Activated naive CD4-positive, alpha-beta T cell treated with anti-CD3 and anti-CD28 coated beads, Interleukin-2, amount 10 ng/mL, durations not matched to agents 7 days and 5 days (primary cell): ENCODE measurements around the gene MED15.

ENCODE experiments used
- CTCF ChIA-PET: fragments of 350-600 bp; sonication (Branson Sonifier 250); formaldehyde crosslinking; loops from one replicate; lab custom pipeline; 2021; ENCODE audit warnings: antibody characterized with exemption; lab: Charles Lee
- DNase-seq: peaks from one replicate; pipeline ENCODE4 v3.0.0-alpha.2; 2020
- H3K27ac Mint-ChIP-seq: one replicate; pipeline ENCODE4 v1.8.0; 2021; ENCODE audit warnings: mild to moderate bottlenecking, moderate library complexity, mixed read lengths
- H3K27me3 Mint-ChIP-seq: one replicate; pipeline ENCODE4 v1.8.0; 2021; ENCODE audit warnings: mild to moderate bottlenecking, mixed read lengths
- H3K36me3 Mint-ChIP-seq: one replicate; pipeline ENCODE4 v1.8.0; 2021; ENCODE audit warnings: mixed read lengths
- H3K4me1 Mint-ChIP-seq: one replicate; pipeline ENCODE4 v1.8.0; 2021; ENCODE audit warnings: mixed read lengths
- H3K4me3 Mint-ChIP-seq: one replicate; pipeline ENCODE4 v1.8.0; 2021; ENCODE audit warnings: mild to moderate bottlenecking, moderate library complexity, mixed read lengths
- H3K9me3 Mint-ChIP-seq: one replicate; pipeline ENCODE4 v1.8.0; 2021; ENCODE audit warnings: mixed read lengths

The MED15 gene

DNA sequence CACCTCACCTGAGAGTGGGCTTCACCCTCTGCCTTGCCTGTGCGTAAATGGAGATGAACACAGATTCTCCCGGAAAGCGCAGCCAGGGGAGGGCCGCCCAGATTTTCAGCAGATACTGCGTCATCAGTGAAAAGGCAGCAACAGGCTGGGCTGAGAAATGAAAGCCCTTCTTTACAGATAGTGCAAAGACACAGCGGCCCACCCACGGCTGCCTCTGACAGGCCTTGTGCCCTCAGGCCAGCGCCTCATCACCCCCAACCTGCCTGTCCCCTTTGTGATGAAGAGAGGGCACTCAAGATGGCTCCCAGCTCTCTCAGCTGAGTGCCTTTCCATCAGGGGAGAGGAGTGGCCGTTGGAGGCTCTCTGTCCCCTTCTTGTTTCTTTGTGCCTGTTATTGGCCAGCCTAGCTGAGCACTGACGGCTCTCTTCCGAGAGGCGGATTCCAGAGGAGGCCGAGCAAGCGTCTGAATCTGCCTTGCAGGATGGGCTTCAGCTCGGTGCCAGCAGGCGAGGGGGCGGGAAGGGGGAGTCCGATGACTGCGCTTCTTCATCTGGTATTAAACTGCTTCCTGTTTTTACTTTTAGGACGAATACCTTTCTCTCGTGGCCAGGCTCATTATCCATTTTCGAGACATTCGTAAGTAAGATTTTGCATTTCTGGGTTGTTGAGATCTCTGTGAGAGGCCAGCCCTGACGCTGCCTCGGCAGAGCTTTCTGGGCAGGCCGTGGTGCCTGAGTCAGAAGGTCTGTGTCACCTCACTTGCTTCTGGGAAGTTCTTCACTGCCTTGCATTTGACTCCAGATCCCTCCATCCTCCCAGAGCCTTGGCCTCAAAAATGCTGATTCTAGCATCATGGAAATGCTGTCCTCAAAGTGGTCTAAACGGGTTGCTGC is 43.7 kb downstream of the MED15 start:
- DNase-seq: peak; percentile 59
- H3K36me3 Mint-ChIP-seq: peaks cover 74% of the 10 kb centered on the region
- peaks cover 95% of the 10 kb centered on the region for H3K4me1 Mint-ChIP-seq
- H3K9me3 Mint-ChIP-seq: no peaks in the 10 kb centered on the region
- no peaks in the 10 kb centered on the region for H3K27me3 Mint-ChIP-seq
- CTCF ChIA-PET: interaction anchor here (1.0 to 4.9 kb wide), 7 partner anchors 10 to 133 kb away, joined by 3 to 45 read pairs (median 4); no protein-coding TSS in a partner anchor
- peak overlapping the region; percentile 76 for H3K4me3 Mint-ChIP-seq
- peak overlapping the region; percentile 100 for H3K27ac Mint-ChIP-seq

GRCh38 chr22:20551805-20552442 is 44.5 kb downstream of the MED15 start:
- peak; percentile 43 for DNase-seq

DNA sequence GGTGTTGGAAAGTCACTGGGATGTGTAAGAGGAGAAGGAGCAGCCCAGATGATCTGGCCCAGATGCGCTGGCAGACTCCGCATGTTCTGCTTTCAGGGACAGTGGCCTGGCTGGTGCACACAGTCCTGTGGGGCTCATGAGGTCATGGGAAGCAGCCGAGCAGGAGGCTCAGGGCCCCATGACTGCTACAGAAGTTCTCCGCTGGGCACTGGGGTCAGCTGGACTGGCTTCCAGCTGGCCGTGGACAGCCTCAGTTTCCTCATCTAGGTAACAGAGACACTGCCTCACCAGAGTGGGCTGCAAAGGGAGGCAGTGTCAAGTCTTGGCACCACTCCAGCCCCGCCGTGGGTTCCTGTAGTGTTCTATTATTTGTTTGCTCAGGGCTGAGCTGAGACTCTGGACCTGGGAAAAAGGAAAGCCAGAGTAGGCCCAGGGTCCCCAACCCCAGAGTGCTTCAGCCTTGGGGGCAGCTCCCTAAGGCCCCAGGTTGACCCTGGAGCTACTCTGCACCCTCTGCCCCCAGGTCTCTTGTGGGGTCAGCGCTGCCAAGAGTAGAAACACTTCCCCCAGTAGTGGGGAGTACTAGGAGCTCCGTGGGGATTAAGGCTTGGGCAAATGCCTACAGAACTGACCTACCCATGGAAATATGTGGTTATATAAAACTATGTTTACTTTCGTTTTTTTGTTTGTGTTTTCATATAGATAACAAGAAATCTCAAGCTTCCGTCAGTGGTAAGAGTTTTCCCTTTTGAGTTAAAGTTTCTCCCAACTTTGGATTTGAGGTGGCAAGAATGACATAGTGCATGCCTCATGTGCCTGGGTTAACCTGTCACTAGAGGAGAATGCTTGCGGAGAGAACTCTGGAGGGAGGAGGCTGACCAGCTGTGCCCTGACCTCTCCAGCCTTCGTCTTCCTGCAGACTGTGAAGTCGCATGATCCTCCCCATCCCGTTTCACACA is 45.3 kb downstream of the MED15 start:
- peak overlapping the region; percentile 100 for H3K27ac Mint-ChIP-seq
- CTCF ChIA-PET: interaction anchor here (1.0 to 4.9 kb wide), 6 partner anchors 8 to 45 kb away, joined by 3 to 45 read pairs (median 4); partner anchors contain the start of gene MED15
- no peaks in the 10 kb centered on the region for H3K9me3 Mint-ChIP-seq
- H3K4me3 Mint-ChIP-seq: peak overlapping the region; percentile 76
- H3K27me3 Mint-ChIP-seq: no peaks in the 10 kb centered on the region
- peaks cover 97% of the 10 kb centered on the region for H3K4me1 Mint-ChIP-seq
- no peak for DNase-seq
- peaks cover 79% of the 10 kb centered on the region for H3K36me3 Mint-ChIP-seq

More at GRCh38 chr22:20551805-20552442, 44.5 kb downstream of the MED15 start:
- Mint-ChIP-seq H3K27me3 (no peaks in the 10 kb centered on the region), H3K9me3 (no peaks in the 10 kb centered on the region), H3K36me3 (peaks cover 75% of the 10 kb centered on the region), H3K27ac (peak overlapping the region; percentile 100), H3K4me3 (peak overlapping the region; percentile 76), H3K4me1 (peaks cover 95% of the 10 kb centered on the region)
- CTCF ChIA-PET: interaction anchor here (1.0 to 4.9 kb wide), 7 partner anchors 9 to 134 kb away, joined by 3 to 45 read pairs (median 4); partner anchors contain the start of gene MED15

DNA sequence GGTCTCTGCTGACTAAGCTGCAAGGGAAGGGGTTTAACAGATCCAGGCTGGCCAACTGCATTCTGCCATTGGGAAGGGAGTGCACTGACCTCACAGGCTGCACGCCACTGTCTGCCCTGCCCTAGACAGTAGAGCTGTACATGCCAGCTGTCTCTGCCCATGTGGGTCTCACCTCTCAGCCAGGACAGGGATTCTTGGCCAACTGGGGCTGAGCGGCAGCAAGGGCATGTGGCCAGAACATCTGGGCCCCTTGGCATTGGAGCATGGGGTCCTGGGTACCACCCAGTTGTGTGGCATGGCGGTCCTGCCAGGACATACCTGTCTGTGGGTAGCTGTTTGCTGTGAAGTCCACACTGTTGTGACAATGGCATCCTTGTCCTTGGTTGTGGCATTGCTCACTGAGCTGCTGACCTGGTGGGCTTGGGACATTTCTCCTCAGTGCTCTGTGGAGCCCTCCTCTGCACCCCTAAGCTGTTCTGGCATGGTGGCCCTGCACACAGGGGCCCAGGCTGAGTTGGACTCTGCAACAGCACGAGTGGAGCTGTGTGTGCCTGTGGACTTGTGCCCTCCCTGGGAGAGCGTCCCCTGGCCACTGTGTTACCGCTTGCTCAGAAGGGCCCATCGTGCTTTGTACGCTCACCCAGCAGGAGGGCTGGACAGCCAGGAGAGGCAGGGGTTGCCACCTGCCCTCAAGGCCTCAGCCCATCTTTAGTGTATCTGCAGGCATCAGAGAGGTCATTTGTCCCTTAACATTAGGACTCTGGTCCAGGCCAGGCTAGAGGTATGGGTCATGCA is 46.7 kb downstream of the MED15 start:
- Mint-ChIP-seq H3K4me3 (no peak overlapping the region), H3K4me1 (peaks cover 99% of the 10 kb centered on the region), H3K27me3 (no peaks in the 10 kb centered on the region), H3K36me3 (peaks cover 87% of the 10 kb centered on the region), H3K9me3 (peaks cover 6% of the 10 kb centered on the region), H3K27ac (peak overlapping the region; percentile 98)
- CTCF ChIA-PET: interaction anchor here (1.1 to 2.8 kb wide), 2 partner anchors 11 to 17 kb away, joined by 3 to 22 read pairs; no protein-coding TSS in a partner anchor
- DNase-seq: no peak

DNA sequence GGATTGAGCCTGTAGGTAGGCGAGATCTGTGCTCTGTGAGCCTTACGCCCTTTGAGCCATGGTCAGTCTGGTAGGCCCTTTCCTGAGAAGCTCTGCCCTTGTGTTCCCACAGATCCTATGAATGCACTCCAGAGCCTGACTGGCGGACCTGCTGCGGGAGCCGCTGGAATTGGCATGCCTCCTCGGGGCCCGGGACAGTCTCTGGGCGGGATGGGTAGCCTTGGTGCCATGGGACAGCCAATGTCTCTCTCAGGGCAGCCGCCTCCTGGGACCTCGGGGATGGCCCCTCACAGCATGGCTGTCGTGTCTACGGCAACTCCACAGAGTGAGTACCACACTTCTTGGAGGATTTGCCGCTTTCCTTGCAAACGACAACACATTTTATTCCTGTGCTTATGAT is 47.4 kb downstream of the MED15 start:
- Mint-ChIP-seq H3K4me3 (no peak overlapping the region), H3K4me1 (peaks cover 99% of the 10 kb centered on the region), H3K36me3 (peaks cover 91% of the 10 kb centered on the region), H3K9me3 (peaks cover 9% of the 10 kb centered on the region), H3K27me3 (no peaks in the 10 kb centered on the region), H3K27ac (peak overlapping the region; percentile 98)
- no peak for DNase-seq
- CTCF ChIA-PET: interaction anchor here (1.1 to 2.8 kb wide), 2 partner anchors 10 to 16 kb away, joined by 3 to 22 read pairs; no protein-coding TSS in a partner anchor

- peaks cover 80% of the 10 kb centered on the region for H3K36me3 Mint-ChIP-seq
- no peak overlapping the region for H3K4me3 Mint-ChIP-seq
Observed at GRCh38 chr22:20558534-20558933, 51.1 kb downstream of the MED15 start.

GRCh38 chr22:20559174-20559760 is 51.9 kb downstream of the MED15 start:
- CTCF ChIA-PET: interaction anchor here (0.7 to 3.6 kb wide), 2 partner anchors 12 to 51 kb away, joined by 3 to 15 read pairs; no protein-coding TSS in a partner anchor
- Mint-ChIP-seq H3K9me3 (peaks cover 9% of the 10 kb centered on the region), H3K27ac (peak overlapping the region; percentile 98), H3K36me3 (peaks cover 82% of the 10 kb centered on the region), H3K4me1 (peaks cover 86% of the 10 kb centered on the region), H3K27me3 (no peaks in the 10 kb centered on the region), H3K4me3 (no peak overlapping the region)
- no peak for DNase-seq

More at GRCh38 chr22:20558534-20558933, 51.1 kb downstream of the MED15 start:
- peaks cover 84% of the 10 kb centered on the region for H3K4me1 Mint-ChIP-seq
- CTCF ChIA-PET: interaction anchor here (1.8 to 3.6 kb wide), 2 partner anchors 10 to 50 kb away, joined by 4 to 15 read pairs; no protein-coding TSS in a partner anchor
- H3K27me3 Mint-ChIP-seq: no peaks in the 10 kb centered on the region
- H3K27ac Mint-ChIP-seq: peak overlapping the region; percentile 98
- peaks cover 9% of the 10 kb centered on the region for H3K9me3 Mint-ChIP-seq
- DNase-seq: peak; percentile 19

DNA sequence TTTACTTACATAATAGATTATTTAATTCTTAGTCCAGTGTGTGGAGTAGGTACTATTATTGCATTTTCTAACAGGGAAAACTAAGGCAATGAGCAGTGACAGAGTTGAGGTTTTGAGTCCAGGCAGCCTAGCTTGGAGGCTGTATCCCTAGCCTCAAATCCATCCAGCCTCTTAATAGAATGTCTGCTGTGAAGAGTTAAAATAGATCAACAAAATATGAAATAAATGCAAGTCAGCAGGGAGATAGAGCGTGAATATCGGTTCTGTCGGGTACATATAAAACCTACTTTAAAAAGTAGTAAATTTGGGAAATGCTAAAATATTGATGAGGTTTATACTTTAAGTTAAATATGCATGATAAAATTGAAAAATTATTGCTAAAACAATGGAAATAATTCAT is 53.3 kb downstream of the MED15 start:
- H3K36me3 Mint-ChIP-seq: peaks cover 81% of the 10 kb centered on the region

DNA sequence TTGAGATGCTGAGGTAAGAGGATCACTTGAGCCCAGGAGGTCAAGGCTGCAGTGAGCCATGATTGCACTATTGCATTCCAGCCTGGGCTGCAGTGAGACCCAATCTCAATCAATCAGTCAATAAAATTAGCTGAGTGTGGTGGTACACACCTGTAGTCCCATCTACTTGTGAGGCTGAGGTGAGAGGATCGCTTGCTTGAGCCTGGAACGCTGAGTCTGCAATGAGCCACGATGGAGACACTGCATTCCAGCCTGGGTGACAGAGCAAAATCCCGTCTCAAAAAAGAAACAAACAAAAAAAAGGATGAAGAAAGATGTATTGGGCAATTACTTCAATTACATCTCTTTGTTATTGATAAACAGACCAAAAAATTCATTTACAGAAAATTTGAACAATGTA is 54.5 kb downstream of the MED15 start:
- Mint-ChIP-seq H3K36me3 (peaks cover 79% of the 10 kb centered on the region), H3K4me3 (no peak overlapping the region), H3K9me3 (peaks cover 9% of the 10 kb centered on the region), H3K27me3 (no peaks in the 10 kb centered on the region), H3K4me1 (peaks cover 84% of the 10 kb centered on the region), H3K27ac (no peak overlapping the region)
- DNase-seq: no peak
- CTCF ChIA-PET: interaction anchor here (1.6 to 5.1 kb wide), 2 partner anchors 9 to 11 kb away, joined by 5 to 45 read pairs; no protein-coding TSS in a partner anchor

More for the DNA sequence above, 53.3 kb downstream of the MED15 start:
- no peak for DNase-seq
- H3K4me1 Mint-ChIP-seq: peaks cover 84% of the 10 kb centered on the region
- no peak overlapping the region for H3K27ac Mint-ChIP-seq
- no peak overlapping the region for H3K4me3 Mint-ChIP-seq
- CTCF ChIA-PET: interaction anchor here (0.8 kb wide), 1 partner anchor 9 kb away, joined by 3 read pairs; no protein-coding TSS in a partner anchor
- H3K27me3 Mint-ChIP-seq: no peaks in the 10 kb centered on the region
- H3K9me3 Mint-ChIP-seq: peaks cover 9% of the 10 kb centered on the region

- DNase-seq: peak; percentile 16
- H3K9me3 Mint-ChIP-seq: peaks cover 9% of the 10 kb centered on the region
- peaks cover 79% of the 10 kb centered on the region for H3K36me3 Mint-ChIP-seq
- H3K4me1 Mint-ChIP-seq: peaks cover 84% of the 10 kb centered on the region
- CTCF ChIA-PET: interaction anchor here (1.2 to 5.1 kb wide), 8 partner anchors 8 to 54 kb away, joined by 3 to 45 read pairs (median 5); partner anchors contain the start of gene MED15
- no peaks in the 10 kb centered on the region for H3K27me3 Mint-ChIP-seq
- H3K27ac Mint-ChIP-seq: peak overlapping the region; percentile 21
- no peak overlapping the region for H3K4me3 Mint-ChIP-seq
Observed at GRCh38 chr22:20562607-20563465, 55.4 kb downstream of the MED15 start.

- CTCF ChIA-PET: interaction anchor here (1.0 to 5.1 kb wide), 12 partner anchors 8 to 145 kb away, joined by 3 to 45 read pairs (median 5); partner anchors contain the start of gene MED15
- H3K27ac Mint-ChIP-seq: peak overlapping the region; percentile 53
- H3K27me3 Mint-ChIP-seq: no peaks in the 10 kb centered on the region
- peak; percentile 19 for DNase-seq
- peaks cover 9% of the 10 kb centered on the region for H3K9me3 Mint-ChIP-seq
- H3K4me1 Mint-ChIP-seq: peaks cover 84% of the 10 kb centered on the region
- H3K36me3 Mint-ChIP-seq: peaks cover 79% of the 10 kb centered on the region
- no peak overlapping the region for H3K4me3 Mint-ChIP-seq
Observed at GRCh38 chr22:20563466-20563906, 56.1 kb downstream of the MED15 start.
